Mammary epithelial cell (primary cell): ENCODE results near the gene HEATR5A.

ENCODE experiments used
- EZH2 ChIP-seq: IDR thresholded peaks from 2 replicates; pipeline ENCODE4 v1.6.1; 2012; ENCODE audit warnings: low read length, inconsistent platforms, borderline replicate concordance
- TF ChIP-seq, protein P1 (sequence below), 2 donors: IDR thresholded peaks in 1 of 2; conservative IDR thresholded peaks in 1 of 2; 2 replicates each; pipeline ENCODE4 v1.5.1; 2011 to 2012; ENCODE audit warnings: inconsistent platforms in 2 of 2, low read length in 2 of 2, mild to moderate bottlenecking in 2 of 2, control low read depth in 1 of 2, low read depth in 1 of 2; ENCODE audit not compliant: insufficient read depth in 1 of 2; ENCODE audit errors: extremely low read depth in 1 of 2

DNA sequence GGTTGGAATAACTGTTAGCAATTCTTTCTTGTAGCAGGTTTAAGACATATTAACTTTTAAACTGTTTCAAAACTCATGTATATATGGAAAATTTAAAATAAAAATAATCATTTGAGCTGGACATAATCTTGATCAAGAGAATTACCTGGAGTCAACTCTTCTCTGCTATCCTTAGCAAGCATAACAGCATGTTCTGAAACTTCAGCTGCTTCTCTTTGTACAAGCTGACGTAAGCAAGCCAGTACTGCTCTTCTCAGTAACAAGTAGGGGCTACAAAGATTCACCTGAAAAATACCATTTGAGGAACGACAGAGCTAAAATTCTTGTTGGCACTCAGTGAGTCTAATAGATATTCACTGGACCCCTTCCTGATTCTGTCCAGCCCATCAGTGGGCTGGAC, 83.0 kb downstream of the HEATR5A start:
- TF ChIP-seq, protein P1, sequence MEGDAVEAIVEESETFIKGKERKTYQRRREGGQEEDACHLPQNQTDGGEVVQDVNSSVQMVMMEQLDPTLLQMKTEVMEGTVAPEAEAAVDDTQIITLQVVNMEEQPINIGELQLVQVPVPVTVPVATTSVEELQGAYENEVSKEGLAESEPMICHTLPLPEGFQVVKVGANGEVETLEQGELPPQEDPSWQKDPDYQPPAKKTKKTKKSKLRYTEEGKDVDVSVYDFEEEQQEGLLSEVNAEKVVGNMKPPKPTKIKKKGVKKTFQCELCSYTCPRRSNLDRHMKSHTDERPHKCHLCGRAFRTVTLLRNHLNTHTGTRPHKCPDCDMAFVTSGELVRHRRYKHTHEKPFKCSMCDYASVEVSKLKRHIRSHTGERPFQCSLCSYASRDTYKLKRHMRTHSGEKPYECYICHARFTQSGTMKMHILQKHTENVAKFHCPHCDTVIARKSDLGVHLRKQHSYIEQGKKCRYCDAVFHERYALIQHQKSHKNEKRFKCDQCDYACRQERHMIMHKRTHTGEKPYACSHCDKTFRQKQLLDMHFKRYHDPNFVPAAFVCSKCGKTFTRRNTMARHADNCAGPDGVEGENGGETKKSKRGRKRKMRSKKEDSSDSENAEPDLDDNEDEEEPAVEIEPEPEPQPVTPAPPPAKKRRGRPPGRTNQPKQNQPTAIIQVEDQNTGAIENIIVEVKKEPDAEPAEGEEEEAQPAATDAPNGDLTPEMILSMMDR (conservative IDR thresholded peaks at IDR 0.05 in 1 of 2, IDR thresholded peaks at IDR 0.05 in 1 of 2; ENCODE audit: extremely low read depth in 1 of 2, insufficient read depth in 1 of 2, low read depth in 1 of 2, low read length in 2 of 2), result no peak
- no peak for TF ChIP-seq EZH2
